RWPE1 (cell line): ENCODE data around the gene RARRES1.

ENCODE experiments used
- CTCF ChIA-PET: fragments of 350-600 bp; sonication (Branson Sonifier 250); formaldehyde crosslinking; extraction: SDS; loops from one replicate; lab custom pipeline; 2021; lab: Yijun Ruan, JAX
- POLR2A ChIA-PET: fragments of 400-600 bp; formaldehyde crosslinking; extraction: SDS; loops from one replicate; lab custom pipeline; 2020; ENCODE audit warnings: antibody characterized with exemption; ENCODE audit not compliant: low non-redundant PET; lab: Yijun Ruan, JAX
- DNase-seq: peaks from one replicate; pipeline ENCODE4 v3.0.0; 2012; ENCODE audit warnings: low spot score
- H3K27ac ChIP-seq: fragments of 450-650 bp; 2 replicates; pipeline ENCODE4 v1.5.1; 2017
- TF ChIP-seq, protein P1 (sequence below): fragments of 450-650 bp; conservative IDR thresholded peaks from 2 replicates; pipeline ENCODE4 v1.5.1; 2017; ENCODE audit warnings: low read depth, mild to moderate bottlenecking

Gene RARRES1

DNA sequence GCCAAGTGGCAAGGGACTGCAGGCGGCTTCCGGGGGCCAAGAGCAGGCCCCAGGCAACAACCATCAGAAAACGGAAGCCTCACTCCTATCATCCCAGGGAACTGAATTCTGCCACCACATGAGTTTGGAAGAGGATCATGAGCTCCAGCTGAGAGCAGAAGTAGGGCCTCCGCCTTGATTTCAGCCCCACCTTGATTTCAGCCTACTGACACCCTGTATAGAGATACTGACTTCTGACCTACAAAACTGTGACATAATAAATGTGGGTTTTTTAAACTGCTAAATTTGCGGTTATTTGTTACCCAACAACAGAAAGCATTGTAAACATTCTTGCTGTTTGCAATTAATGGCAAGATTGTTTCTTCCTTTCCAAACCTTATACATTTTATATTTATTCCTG is 21.6 kb upstream of the RARRES1 start:
- TF ChIP-seq, protein P1, sequence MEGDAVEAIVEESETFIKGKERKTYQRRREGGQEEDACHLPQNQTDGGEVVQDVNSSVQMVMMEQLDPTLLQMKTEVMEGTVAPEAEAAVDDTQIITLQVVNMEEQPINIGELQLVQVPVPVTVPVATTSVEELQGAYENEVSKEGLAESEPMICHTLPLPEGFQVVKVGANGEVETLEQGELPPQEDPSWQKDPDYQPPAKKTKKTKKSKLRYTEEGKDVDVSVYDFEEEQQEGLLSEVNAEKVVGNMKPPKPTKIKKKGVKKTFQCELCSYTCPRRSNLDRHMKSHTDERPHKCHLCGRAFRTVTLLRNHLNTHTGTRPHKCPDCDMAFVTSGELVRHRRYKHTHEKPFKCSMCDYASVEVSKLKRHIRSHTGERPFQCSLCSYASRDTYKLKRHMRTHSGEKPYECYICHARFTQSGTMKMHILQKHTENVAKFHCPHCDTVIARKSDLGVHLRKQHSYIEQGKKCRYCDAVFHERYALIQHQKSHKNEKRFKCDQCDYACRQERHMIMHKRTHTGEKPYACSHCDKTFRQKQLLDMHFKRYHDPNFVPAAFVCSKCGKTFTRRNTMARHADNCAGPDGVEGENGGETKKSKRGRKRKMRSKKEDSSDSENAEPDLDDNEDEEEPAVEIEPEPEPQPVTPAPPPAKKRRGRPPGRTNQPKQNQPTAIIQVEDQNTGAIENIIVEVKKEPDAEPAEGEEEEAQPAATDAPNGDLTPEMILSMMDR: no peak
- no peak for DNase-seq
- H3K27ac ChIP-seq: no peak overlapping the region
- ChIA-PET CTCF (interaction anchor here (0.8 kb wide), 1 partner anchor 41 kb away, joined by 3 read pairs; no protein-coding TSS in a partner anchor), POLR2A (no interaction called here)

DNA sequence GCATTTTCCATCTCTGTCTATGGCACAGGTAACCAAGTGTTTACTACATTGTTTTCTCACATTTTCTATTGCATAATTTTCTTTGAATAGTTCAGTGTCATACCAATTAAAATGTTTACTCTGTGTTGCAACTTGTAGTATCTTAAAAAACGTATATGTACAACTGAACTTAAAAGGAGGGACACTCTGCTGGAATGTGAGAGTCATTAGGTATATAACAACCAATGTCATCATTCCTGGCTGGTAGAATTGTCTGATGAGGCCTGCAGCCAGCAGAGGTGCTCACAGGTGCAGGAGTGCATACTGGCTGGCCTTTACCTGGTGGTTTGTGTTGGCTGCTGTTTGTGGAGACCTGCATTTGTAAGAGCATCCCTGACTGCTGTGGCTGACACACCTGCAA is 19.1 kb upstream of the RARRES1 start:
- H3K27ac ChIP-seq: no peak overlapping the region
- ChIA-PET CTCF (interaction anchor here (0.6 kb wide), 1 partner anchor 18 kb away, joined by 3 read pairs; no protein-coding TSS in a partner anchor), POLR2A (no interaction called here)
- TF ChIP-seq, protein P1: no peak
- DNase-seq: no peak

DNA sequence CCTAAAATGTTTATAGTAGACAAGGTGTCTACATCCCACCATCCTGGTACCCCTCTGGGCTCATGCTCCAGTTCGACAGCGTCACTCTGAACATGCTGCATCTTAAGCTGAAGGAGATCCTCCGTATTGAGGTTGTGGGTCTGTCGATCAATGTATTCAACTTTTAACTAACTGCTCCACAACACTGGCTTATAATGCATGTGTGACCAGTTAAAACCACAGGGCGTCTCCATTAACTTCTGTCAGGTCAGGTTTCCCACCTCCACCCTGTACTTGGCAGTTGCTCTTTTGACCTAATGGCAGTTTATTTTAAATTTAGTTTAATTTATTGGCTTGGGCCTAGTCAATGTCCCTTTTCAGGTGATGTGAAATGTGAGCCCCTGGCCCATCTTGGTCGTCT is 17.8 kb upstream of the RARRES1 start:
- H3K27ac ChIP-seq: no peak overlapping the region
- ChIA-PET CTCF (no interaction called here), POLR2A (no interaction called here)
- DNase-seq: no peak
- TF ChIP-seq, protein P1: no peak

DNA sequence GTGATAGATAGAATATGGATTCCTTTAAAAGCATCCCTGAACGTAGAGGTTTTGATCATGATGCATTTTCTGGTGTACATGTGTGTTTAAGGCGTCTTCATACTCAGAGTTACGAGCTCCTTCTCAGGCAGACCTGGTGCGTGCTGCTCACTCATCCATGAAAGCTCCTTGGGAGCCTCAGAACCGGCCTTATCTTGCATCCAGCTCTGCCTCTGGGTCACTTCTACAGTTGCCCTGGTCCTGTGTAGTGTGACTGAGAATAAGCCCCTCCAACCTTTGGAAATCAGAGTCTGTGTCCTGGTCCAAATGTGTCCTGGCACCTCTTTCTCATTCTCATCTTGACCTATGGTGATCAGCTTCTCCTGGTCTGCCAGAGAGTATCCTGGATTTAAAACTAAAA is 17.3 kb upstream of the RARRES1 start:
- DNase-seq: no peak
- no peak overlapping the region for H3K27ac ChIP-seq
- ChIA-PET CTCF (no interaction called here), POLR2A (no interaction called here)
- TF ChIP-seq, protein P1: no peak

DNA sequence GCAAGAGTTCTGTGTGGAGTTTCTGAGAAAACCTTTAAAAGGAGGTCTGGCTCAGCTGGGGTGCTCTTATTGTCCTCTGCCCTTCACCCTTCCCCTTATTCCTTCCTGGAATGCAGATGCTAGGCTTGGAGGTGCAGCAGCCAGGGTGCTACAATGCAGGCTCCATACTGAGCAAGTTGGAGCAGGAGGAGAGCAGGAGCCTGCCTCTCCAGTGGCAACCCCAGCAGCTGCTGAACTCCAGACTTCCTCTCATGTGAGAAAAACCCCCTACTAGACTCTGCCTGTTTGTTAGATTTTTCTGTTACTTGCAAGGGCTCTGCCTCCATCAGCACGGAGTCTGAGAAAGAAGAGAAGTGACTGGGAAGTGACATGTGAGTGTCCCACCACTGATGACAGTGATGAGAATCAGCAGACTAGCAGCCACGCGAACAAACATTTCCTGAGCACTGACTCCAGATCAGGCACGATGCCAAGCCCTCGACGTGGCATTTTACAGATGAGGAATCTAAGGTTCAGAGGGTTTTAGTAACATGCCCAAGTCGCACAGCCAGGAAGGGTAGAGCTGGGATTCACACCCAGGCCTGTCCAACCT is 16.1 kb upstream of the RARRES1 start:
- TF ChIP-seq, protein P1: no peak
- H3K27ac ChIP-seq: no peak overlapping the region
- DNase-seq: no peak
- ChIA-PET CTCF (interaction anchor here (0.8 kb wide), 1 partner anchor 30 kb away, joined by 3 read pairs; no protein-coding TSS in a partner anchor), POLR2A (no interaction called here)

DNA sequence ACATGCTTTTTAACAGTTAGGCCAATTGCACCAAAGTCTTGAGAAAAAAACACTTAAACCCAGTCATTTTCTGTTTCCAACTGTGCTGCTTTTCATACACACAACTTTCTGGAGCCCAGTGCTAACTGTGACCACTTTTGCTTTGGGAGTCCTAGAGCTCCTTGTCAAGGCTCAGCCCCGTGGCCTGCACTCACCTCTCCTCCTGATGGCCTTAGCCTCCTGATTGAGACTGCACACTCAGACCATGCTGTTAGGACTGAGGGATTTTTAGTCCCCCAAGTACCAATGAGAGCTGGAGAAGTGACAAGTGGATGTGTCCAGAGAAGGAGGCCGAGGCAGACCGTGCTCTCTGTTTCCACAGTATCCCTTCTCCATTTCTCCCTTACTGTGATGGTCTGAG is 15.2 kb upstream of the RARRES1 start:
- no peak overlapping the region for H3K27ac ChIP-seq
- CTCF ChIA-PET: interaction anchor here (0.7 kb wide), 1 partner anchor 183 kb away, joined by 4 read pairs; no protein-coding TSS in a partner anchor
- TF ChIP-seq, protein P1: no peak
- POLR2A ChIA-PET: no interaction called here
- DNase-seq: no peak
